NCI-H1694 (cell line): ENCODE results near the gene SLC10A2.

Experiments used
- DNase-seq: peaks from one replicate; lab custom pipeline; 2025; lab: John Stamatoyannopoulos, UW

SLC10A2 gene

GRCh38 chr13:103046676-103047075 is 19.5 kb downstream of the SLC10A2 start:
- DNase-seq = no peak

GRCh38 chr13:103044056-103044455 is 22.2 kb downstream of the SLC10A2 start:
- DNase-seq = no peak

DNA sequence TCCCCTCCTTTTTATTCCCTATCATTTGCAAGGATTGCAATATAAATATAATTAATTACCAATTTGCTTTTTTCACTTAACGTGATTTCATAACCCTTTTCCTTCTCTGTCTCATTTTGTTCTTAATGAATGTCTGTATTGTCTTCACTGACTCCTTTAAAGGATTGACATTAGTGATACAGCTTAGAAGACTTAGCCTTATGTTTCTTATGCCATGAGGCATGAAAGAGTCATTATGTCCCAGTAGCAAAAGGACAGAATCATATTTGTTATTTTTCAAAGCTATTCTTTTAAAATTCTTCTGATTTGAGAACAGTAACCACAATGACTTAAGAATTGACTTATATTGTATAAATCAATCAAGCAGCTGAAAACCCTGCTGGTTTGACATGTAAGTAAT is 26.2 kb downstream of the SLC10A2 start:
- no peak for DNase-seq

- no peak for DNase-seq
These were observed 27.0 kb downstream of the SLC10A2 start for GRCh38 chr13:103039183-103039582.

GRCh38 chr13:103036268-103036667 is 29.9 kb downstream of the SLC10A2 start:
- DNase-seq = no peak

DNA sequence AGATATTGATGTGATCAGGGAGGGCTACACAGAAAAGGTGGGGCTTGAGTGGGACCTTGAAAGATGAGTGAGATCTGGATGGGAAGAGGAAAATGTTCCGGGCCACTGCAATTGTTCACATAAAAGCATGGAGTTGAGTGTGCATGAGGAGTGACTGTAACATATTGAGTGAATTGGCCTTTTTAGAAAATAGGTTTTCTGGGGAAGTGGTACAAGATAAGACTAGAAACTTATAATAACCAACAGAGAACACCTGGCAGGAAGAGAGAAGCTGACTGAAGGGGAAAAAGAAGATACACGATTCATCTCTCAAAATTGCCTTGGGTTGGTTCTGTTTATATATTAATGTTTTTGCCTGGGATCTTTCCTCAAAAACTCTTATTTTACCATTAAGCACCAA is 32.2 kb downstream of the SLC10A2 start:
- no peak for DNase-seq

DNA sequence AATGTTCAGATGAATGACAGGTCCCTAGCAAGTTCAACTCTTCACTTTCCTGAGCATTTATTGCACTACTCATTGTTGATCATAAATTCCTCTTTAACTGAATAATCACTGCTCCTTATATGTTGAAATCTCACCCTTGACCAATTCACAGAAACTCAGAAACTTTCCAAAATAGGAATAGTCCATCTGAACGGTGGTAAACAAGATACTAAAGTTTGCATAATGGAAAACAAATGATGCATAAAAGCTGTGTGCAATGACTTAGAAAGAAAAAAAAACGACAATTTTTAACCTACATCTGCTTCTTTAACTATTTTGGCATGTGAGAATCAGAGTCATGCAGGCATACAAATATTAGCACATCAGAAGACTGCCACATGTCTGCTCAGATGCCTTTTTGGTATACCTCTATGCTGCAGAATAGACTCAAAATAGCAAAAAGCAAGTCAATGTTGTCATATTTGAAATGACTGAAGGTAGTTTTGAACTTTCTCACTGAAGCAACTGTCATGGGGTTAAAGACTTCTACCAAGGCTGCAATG is 34.8 kb downstream of the SLC10A2 start:
- peak; percentile 52 for DNase-seq

DNA sequence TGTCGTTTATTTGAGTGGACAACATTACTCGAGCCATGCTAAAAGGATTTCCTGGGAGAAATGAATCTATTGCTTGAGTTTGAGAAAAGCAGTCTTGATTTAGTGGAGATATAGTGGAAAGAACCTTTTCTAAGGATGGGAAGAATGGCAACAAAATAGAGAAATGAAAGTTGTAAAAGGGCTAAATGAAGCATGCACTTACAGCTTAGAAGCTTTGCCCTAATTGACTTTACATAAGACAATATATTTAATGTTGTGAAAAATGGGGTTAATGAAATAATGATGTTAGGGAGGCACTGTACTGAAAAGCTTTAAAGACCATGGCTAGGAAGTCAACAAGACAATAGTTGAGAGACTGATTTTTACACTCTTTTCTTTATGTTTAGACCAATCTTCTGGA is 35.4 kb downstream of the SLC10A2 start:
- no peak for DNase-seq

DNA sequence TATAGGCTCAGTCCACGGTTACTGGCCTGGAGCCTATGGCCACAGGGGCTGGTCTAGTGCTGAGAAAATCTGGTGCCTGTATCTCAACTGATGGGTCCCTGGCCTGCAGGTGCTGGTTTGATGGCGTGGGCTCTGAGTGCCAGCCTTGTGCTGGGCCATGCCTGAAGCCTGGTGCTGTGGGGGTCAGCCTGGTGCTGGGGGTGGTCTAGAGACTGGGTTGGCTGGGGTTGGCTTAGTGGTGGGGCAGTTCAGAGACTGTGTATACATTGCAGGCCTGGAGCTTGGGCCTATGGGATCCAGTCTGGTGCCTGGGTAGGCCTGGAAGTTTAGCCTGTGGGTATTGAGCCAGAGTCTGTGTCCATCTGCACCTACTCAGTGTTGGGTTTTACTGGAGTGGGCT is 36.4 kb downstream of the SLC10A2 start:
- DNase-seq = no peak

- no peak for DNase-seq
These were observed 43.9 kb downstream of the SLC10A2 start for GRCh38 chr13:103022336-103022735.

DNA sequence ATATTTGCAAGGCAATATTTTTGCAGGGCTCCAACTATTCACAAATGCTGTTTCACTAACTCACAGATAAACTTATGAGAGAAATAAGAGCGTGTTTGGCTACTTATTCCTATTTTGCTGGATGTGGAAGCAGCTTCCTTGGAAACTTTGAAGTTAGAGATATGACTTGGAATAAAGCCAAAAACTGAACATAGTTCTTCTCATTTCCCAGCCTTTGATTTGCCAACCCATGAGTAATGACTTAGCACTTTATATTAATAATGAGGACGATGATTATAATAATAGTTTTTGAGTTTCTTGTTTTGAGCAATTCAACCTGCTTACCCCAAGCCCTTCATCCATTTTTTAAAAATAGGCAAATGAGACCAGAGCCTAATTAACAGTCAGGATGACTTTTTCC is 47.7 kb downstream of the SLC10A2 start:
- DNase-seq = no peak

DNA sequence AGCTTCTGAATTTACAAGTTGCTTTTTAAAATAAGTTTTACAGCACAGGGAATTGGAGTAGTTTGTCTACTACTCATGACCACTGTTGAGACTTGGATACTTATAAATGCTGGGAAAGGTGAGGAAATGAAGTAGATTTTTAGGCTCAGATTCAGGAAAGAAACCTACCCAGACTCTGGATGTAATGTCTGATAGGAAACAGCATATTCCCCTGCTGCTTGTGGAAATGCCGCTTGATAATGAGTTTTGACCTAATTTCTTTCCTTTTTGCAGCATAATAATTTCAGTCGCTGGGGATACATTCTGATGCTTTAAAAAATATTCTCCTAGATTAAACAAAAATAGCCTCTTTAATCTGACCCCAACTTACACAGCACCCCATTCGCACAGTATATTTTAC is 53.6 kb downstream of the SLC10A2 start:
- no peak for DNase-seq

DNA sequence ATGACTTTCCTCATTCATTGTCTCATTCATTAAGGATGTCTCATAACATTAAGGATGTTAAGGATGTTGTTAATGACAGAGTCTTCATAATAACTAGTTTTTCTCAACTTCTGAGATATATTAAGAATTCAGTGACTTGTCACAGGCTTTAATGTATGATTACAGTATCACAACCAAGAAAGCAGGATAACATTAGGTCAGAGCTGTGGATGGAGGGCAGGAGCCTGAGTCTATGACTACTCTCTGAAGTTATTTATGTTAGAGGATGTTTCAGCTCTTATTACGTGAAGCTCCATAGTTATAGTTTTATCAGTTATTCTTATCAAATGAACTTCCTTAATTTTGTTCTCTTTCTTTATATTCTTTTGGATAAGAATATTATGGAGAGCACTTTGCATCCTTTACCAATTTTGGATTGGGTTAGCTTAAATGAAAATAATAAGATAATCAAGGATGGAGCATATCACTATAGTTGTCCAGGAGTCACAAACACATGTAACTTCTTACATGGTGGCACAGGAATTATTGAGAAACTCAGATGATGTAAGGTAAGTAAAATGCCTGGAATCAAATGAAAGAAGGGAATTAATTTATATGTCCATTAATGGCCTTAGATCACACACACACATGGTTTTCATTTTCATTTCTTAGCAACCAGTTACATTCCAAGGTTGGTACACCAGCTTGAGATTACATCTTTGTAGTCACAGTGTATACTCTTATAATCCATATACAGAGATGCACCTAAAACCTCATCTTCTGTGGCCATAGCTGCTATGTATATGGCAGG is 57.0 kb downstream of the SLC10A2 start:
- no peak for DNase-seq

- DNase-seq = no peak
These were observed 58.8 kb downstream of the SLC10A2 start for GRCh38 chr13:103007427-103007762.

DNA sequence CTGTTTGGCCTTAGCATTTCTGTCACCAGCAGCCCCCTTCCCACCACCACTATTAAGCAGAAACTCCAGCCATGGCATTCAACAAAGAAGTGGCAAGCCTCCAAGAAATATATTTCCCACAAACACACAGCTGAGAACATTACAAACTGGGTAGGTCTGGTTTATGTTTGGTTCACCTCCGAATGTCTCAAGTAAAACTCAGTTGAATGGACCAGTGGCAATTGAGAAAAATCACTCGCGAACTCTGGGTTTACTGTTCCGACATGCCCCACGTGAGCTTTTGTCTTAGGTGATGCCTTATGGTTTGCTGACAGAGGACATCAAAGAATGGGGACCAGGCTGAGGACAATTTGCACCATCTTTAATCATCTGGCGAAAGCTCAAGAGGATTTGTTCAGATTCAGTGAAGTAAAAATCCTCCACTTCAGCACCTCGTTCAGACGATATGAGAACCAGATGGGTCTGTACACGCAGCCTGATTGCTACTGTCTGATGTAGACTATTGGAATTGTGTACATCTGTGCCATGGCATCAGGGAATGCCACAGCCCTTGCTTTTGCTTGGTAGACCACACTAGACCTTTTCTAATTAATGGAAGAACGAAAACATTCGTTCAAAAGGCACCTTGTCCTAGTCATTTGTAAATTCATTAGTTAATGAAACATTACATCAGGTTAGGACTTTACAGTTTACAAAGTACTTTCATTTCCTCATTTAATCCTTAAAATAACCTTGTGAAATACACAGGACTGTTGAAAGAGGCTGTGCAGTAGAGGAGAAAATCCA is 59.4 kb downstream of the SLC10A2 start:
- DNase-seq = no peak

DNA sequence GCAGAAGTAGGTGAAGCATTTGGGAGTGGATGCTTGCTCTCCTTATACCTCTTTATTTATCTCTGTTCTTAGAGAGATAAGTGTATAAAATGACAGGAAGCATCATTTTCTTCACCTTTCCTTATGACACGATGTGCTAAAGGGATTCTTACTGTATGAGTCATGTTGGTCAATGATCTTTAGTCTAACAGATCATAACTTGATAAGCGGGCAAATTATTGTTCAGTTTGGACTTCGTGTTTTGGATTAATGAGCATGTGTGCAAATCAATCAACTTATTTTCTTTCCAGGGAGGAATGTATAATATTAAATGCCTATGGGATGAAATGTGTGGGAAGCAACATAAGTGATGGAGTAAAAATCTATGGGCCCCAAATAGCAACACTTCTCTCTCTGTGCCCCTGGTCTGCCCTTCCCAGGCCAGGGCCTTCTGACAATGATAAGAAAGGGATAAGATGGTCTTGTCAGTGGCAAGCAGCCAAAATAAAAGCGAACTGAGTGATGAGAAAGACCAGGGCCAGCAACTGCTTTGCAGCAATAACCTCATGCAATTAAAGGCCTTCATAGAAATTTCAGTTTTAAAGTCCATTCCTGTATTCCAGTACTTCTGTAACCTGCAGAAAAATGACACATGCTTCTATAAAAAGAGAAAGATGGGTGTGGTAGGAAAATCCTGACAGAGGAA is 61.4 kb downstream of the SLC10A2 start:
- no peak for DNase-seq

DNA sequence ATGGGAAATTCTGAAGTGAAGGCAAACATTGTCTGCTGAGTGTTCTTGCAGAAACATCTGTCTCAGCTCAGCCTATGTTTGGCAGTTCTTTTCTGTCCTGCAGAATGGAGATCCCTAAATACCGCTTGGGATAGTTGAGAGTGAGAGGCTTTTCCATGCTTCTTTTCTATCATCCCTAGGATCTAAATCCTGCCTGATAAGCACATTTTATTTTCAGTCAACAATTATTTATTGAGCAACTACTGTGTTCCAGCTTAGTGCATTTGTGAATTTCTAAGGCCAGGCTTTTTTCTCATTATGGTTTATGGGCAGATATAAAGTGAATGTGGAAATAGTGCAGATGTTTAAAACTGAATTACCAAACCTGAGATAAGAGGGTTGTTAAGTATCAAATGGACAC is 62.6 kb downstream of the SLC10A2 start:
- DNase-seq = no peak

GRCh38 chr13:103002279-103002678 is 63.9 kb downstream of the SLC10A2 start:
- no peak for DNase-seq

DNA sequence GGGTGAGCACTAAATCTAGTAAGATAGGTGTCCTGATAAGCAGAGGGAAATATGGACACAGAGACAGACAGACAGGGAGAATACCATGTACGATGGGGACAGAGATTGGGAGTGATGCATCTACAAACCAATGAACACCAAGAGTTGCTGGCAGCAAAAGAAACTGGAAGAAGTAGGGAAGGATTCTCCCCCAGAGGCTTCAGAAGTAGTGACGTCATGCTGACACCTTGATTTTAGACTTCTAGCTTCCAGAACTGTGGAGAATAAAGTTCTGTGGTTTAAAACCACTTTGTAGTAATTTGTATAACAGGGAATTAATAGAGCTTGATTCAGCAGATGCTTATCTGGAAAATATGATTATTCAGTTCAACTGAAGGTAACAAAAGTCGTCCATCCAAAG is 66.1 kb downstream of the SLC10A2 start:
- no peak for DNase-seq

GRCh38 chr13:102999499-102999898 is 66.7 kb downstream of the SLC10A2 start:
- no peak for DNase-seq
